B cell (primary cell): ENCODE data around the gene PALLD. TPM values are rescaled to one million over a fixed set of nuclear protein-coding genes. Genes with fewer than 3 reads are reported as not detected.

Experiments used
- ATAC-seq: fragments of 200-7000 bp; cut with Tn5 transposase; one replicate; pipeline ENCODE4 v1.10.0; 2021; ENCODE audit warnings: low read depth, mild to moderate bottlenecking, moderate number of reproducible peaks, moderate library complexity
- CTCF ChIA-PET: fragments of 350-600 bp; sonication (Branson Sonifier 250); formaldehyde crosslinking; loops from one replicate; lab custom pipeline; 2021; ENCODE audit warnings: antibody characterized with exemption, inconsistent platforms; lab: Charles Lee
- POLR2A ChIA-PET: fragments of 350-600 bp; sonication (Branson Sonifier 250); formaldehyde crosslinking; loops from one replicate; lab custom pipeline; 2021; ENCODE audit warnings: antibody characterized with exemption; lab: Charles Lee
- DNase-seq: peaks from one replicate; pipeline ENCODE4 v3.0.0; 2013
- H2AFZ ChIP-seq: 2 replicates; pipeline ENCODE4 v1.6.1; 2012; ENCODE audit warnings: mild to moderate bottlenecking, low read depth, low read length; ENCODE audit not compliant: insufficient read depth, poor library complexity, severe bottlenecking
- H3K27ac ChIP-seq, 2 donors: 1 replicate in 1 of 2; 2 replicates in 1 of 2; pipeline ENCODE4 v1.5.1; 2012 to 2013; ENCODE audit warnings: low read length in 2 of 2, mild to moderate bottlenecking in 2 of 2, moderate library complexity in 1 of 2
- H3K27me3 ChIP-seq, 4 experiments: fragments of 200-600 bp in 1 of 4; sonication (generic) in 1 of 4; replicated peaks in 1 of 4; 1 replicate in 2 of 4; 2 replicates in 2 of 4; pipeline versions ENCODE4 v1.6.1 to v1.7.0; 2013 to 2016; ENCODE audit warnings: low read length in 3 of 4, mild to moderate bottlenecking in 2 of 4, mixed read lengths in 1 of 4, moderate library complexity in 1 of 4; ENCODE audit not compliant: insufficient read depth in 4 of 4, control insufficient read depth in 3 of 4; ENCODE audit errors: control extremely low read depth in 1 of 4
- H3K36me3 ChIP-seq, 2 experiments: replicated peaks in 1 of 2; 1 replicate in 1 of 2; 2 replicates in 1 of 2; pipeline versions ENCODE4 v1.6.1 to v1.7.1; 2013; ENCODE audit warnings: low read length in 1 of 2; ENCODE audit not compliant: insufficient read depth in 2 of 2, control insufficient read depth in 1 of 2; ENCODE audit errors: control extremely low read depth in 1 of 2, extremely low read depth in 1 of 2
- H3K4me1 ChIP-seq, 2 donors: fragments of 200-600 bp in 1 of 2; sonication (generic) in 1 of 2; 1 replicate in 1 of 2; 2 replicates in 1 of 2; pipeline versions ENCODE4 v1.5.1 to v1.6.1; 2013 to 2017; ENCODE audit warnings: low read length in 2 of 2; ENCODE audit not compliant: control insufficient read depth in 2 of 2, insufficient read depth in 2 of 2
- H3K4me2 ChIP-seq: replicated peaks from 2 replicates; pipeline ENCODE3; 2012; ENCODE audit warnings: mild to moderate bottlenecking, low read depth, low read length; ENCODE audit not compliant: poor library complexity, severe bottlenecking
- H3K4me3 ChIP-seq, 5 experiments: fragments of 200-600 bp in 1 of 5; sonication (generic) in 1 of 5; 1 replicate in 3 of 5; 2 replicates in 2 of 5; pipeline versions ENCODE4 v1.5.1 to v1.7.0; 2011 to 2016; ENCODE audit warnings: low read length in 4 of 5, mild to moderate bottlenecking in 4 of 5, low read depth in 2 of 5, control low read depth in 1 of 5, moderate library complexity in 1 of 5; ENCODE audit not compliant: insufficient read depth in 1 of 5; ENCODE audit errors: control extremely low read depth in 1 of 5, extremely low read depth in 1 of 5
- H3K79me2 ChIP-seq: fragments of 200-600 bp; sonication (generic); one replicate; pipeline ENCODE4 v1.6.0; 2016; ENCODE audit warnings: low read length; ENCODE audit not compliant: control insufficient read depth, insufficient read depth
- H3K9ac ChIP-seq: fragments of 200-600 bp; sonication (generic); 2 replicates; pipeline ENCODE4 v1.6.1; 2017; ENCODE audit warnings: mild to moderate bottlenecking, low read length, moderate library complexity
- H3K9me3 ChIP-seq, 3 donors: one replicate each; pipeline versions ENCODE4 v1.6.1 to v1.7.1; 2013; ENCODE audit warnings: low read length in 2 of 3; ENCODE audit not compliant: control insufficient read depth in 2 of 3, insufficient read depth in 1 of 3; ENCODE audit errors: control extremely low read depth in 1 of 3
- H4K20me1 ChIP-seq: 2 replicates; pipeline ENCODE4 v1.6.0; 2012; ENCODE audit warnings: mild to moderate bottlenecking, low read length; ENCODE audit not compliant: insufficient read depth, control insufficient read depth, poor library complexity, severe bottlenecking
- H3K27ac Mint-ChIP-seq: one replicate; pipeline ENCODE4 v1.8.0; 2021; ENCODE audit warnings: mixed read lengths
- H3K27me3 Mint-ChIP-seq: one replicate; pipeline ENCODE4 v1.8.0; 2021; ENCODE audit warnings: mixed read lengths
- H3K4me1 Mint-ChIP-seq: one replicate; pipeline ENCODE4 v1.8.0; 2021; ENCODE audit warnings: mixed read lengths
- H3K4me3 Mint-ChIP-seq: one replicate; pipeline ENCODE4 v1.8.0; 2021; ENCODE audit warnings: mixed read lengths
- H3K9me3 Mint-ChIP-seq: one replicate; pipeline ENCODE4 v1.8.0; 2022; ENCODE audit warnings: mixed read lengths; ENCODE audit not compliant: insufficient read depth
- CTCF ChIP-seq: fragments of 200-600 bp; IDR thresholded peaks from one replicate; pipeline ENCODE4 v1.8.0; 2022; ENCODE audit warnings: antibody characterized with exemption, mild to moderate bottlenecking
- EZH2 ChIP-seq: IDR thresholded peaks from 2 replicates; pipeline ENCODE4 v1.6.1; 2012; ENCODE audit warnings: borderline replicate concordance, low read depth, mild to moderate bottlenecking, moderate library complexity, low read length; ENCODE audit not compliant: insufficient read depth, poor library complexity, severe bottlenecking
- WGBS: methylation state at CpG from one replicate; pipeline ENCODE4 v1.1.5; 2013; ENCODE audit warnings: missing lambda C conversion rate; ENCODE audit not compliant: insufficient coverage; 5-methylcytosine and 5-hydroxymethylcytosine counted together
- intact Hi-C: fragments of 100-400 bp; cut with micrococcal nuclease; formaldehyde crosslinking; loops from one replicate; pipeline ENCODE4 v1.10.0; 2022
- polyA plus RNA-seq: library from polyadenylated mRNA; depleted of rRNA; stranded (reverse); fragments of >200 nt; gene quantifications from 2 replicates; pipeline ENCODE4 v1.2.3, GENCODE V29; 2012
- total RNA-seq, 2 donors: library from RNA; stranded (reverse); fragments of 120-200 nt in 1 of 2; gene quantifications; 1 replicate in 1 of 2; 2 replicates in 1 of 2; pipeline versions ENCODE4 v1.2.3 to v1.2.4, GENCODE V29; 2013 to 2022

The PALLD gene
- total and polyA plus RNA-seq, 2 donors (not counting 1 experiment from before 2014, with no cell fraction given) = 0.63 to 0.71 TPM

- Histone ChIP-seq H3K4me3 (no peak overlapping the region), H3K79me2 (no peaks in the 10 kb centered on the region), H3K27me3 (peaks cover 0 to 5% (median 0%) of the 10 kb centered on the region in 4 experiments), H3K4me1 (no peaks in the 10 kb centered on the region), H3K27ac (no peak overlapping the region), H4K20me1 (no peaks in the 10 kb centered on the region), H3K9ac (no peak overlapping the region), H3K36me3 (no peaks in the 10 kb centered on the region), H3K9me3 (no peaks in the 10 kb centered on the region), H3K4me2 (no peak overlapping the region), H2AFZ (no peak overlapping the region)
- no peaks in the 10 kb centered on the region for H3K9me3 Mint-ChIP-seq
- ATAC-seq (no peak), DNase-seq (no peak)
- CTCF ChIA-PET = no interaction called here
- POLR2A ChIA-PET = no interaction called here
- no peak overlapping the region for H3K4me3 Mint-ChIP-seq
- 83% methylated on average over 2 of the region's 7 CpGs for WGBS
- no peaks in the 10 kb centered on the region for H3K4me1 Mint-ChIP-seq
- TF ChIP-seq EZH2 = no peak
- TF ChIP-seq CTCF = no peak
- peaks cover 11% of the 10 kb centered on the region for H3K27me3 Mint-ChIP-seq
- intact Hi-C loops = no loop called here
- no peak overlapping the region for H3K27ac Mint-ChIP-seq
Measured at GRCh38 chr4:168646001-168646768, 149.3 kb downstream of the PALLD start.

- Mint-ChIP-seq H3K27ac (no peak overlapping the region), H3K4me1 (no peaks in the 10 kb centered on the region), H3K9me3 (no peaks in the 10 kb centered on the region), H3K4me3 (no peak overlapping the region), H3K27me3 (peaks cover 5% of the 10 kb centered on the region)
- Histone ChIP-seq H3K4me3 (no peak overlapping the region), H3K79me2 (no peaks in the 10 kb centered on the region), H3K4me2 (no peak overlapping the region), H3K4me1 (no peaks in the 10 kb centered on the region), H3K36me3 (no peaks in the 10 kb centered on the region), H3K27ac (no peak overlapping the region), H3K9ac (no peak overlapping the region), H2AFZ (no peak overlapping the region), H4K20me1 (no peaks in the 10 kb centered on the region), H3K9me3 (no peaks in the 10 kb centered on the region), H3K27me3 (peaks cover 0 to 5% (median 0%) of the 10 kb centered on the region in 4 experiments)
- WGBS = 100% methylated on average over 1 of the region's 8 CpGs
- POLR2A ChIA-PET = no interaction called here
- CTCF ChIA-PET = no interaction called here
- ATAC-seq (no peak), DNase-seq (no peak)
- intact Hi-C loops = no loop called here
- TF ChIP-seq CTCF = no peak
- TF ChIP-seq EZH2 = no peak
Measured at GRCh38 chr4:168647646-168648375, 151.0 kb downstream of the PALLD start.
